GM21381 (cell line): Measurements from ENCODE around the gene ZNF484.

ENCODE experiments used
- ATAC-seq: cut with Tn5 transposase; IDR thresholded peaks from one replicate; pipeline ENCODE4 v1.9.1; 2021; ENCODE audit warnings: mild to moderate bottlenecking, moderate library complexity; ENCODE audit not compliant: unreplicated experiment

Gene ZNF484

DNA sequence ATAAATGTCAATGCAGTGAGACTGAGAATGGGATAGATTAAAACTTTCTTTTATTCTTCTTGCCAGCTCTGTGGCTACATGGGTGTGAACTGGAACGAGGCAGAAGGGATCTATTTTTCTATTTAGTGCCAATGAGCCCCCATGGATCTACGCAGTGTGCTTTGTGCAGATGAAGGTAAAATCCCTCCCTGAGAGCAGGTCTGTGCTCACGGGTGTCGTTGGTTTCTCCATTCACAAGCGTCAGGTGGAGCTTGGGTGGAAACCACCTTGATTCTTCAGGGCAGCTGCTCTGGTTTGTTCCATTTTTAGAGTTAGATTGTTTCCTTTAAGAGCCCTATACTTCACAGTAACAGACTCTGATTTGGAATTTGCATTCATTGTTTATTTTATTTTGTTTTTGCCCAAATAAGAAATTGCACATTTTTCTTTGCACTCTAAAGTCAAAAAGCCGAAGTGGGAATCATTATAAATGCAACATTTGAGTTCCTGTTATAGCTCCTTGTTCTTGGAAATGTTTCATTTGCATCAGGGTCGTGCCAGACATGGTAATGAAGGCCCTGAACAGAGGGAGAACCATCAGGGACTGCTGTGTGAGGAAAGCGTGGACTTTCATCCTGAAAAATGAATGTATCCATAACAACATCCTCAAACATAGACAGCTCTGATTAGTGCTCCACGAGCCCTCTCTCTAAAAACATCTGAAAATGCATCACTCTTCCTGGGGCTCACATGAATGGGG is 82.1 kb downstream of the ZNF484 start:
- no peak for ATAC-seq
